GM15510 (cell line): Measurements from ENCODE around the gene ZNF516.

Experiments used
- POLR2A ChIP-seq: IDR thresholded peaks from 3 replicates; pipeline ENCODE4 v1.6.1; 2011; ENCODE audit warnings: borderline replicate concordance; ENCODE audit not compliant: insufficient read length; ENCODE audit errors: extremely low read depth

The ZNF516 gene

GRCh38 chr18:76338088-76338487 is 157.0 kb downstream of the ZNF516 start:
- no peak for TF ChIP-seq POLR2A

- TF ChIP-seq POLR2A = no peak
Measured at GRCh38 chr18:76335859-76336640, 159.0 kb downstream of the ZNF516 start.

- TF ChIP-seq POLR2A = no peak
Measured at GRCh38 chr18:76328140-76328539, 166.9 kb downstream of the ZNF516 start.

GRCh38 chr18:76323891-76324290 is 171.2 kb downstream of the ZNF516 start:
- TF ChIP-seq POLR2A = no peak

- TF ChIP-seq POLR2A = no peak
Measured at GRCh38 chr18:76322686-76323085, 172.4 kb downstream of the ZNF516 start.

GRCh38 chr18:76319366-76319765 is 175.7 kb downstream of the ZNF516 start:
- TF ChIP-seq POLR2A = no peak

- TF ChIP-seq POLR2A = no peak
Measured at GRCh38 chr18:76318607-76319006, 176.4 kb downstream of the ZNF516 start.

GRCh38 chr18:76317136-76317535 is 177.9 kb downstream of the ZNF516 start:
- no peak for TF ChIP-seq POLR2A

- no peak for TF ChIP-seq POLR2A
Measured at GRCh38 chr18:76315722-76316230, 179.3 kb downstream of the ZNF516 start.

- no peak for TF ChIP-seq POLR2A
Measured at GRCh38 chr18:76314496-76314895, 180.5 kb downstream of the ZNF516 start.

GRCh38 chr18:76314015-76314414 is 181.0 kb downstream of the ZNF516 start:
- TF ChIP-seq POLR2A = no peak
